ENCODE measurements around the gene JMJD8. TPM values are rescaled to one million over a fixed set of nuclear protein-coding genes. Genes with fewer than 3 reads are reported as not detected.

The JMJD8 gene
- total and polyA plus RNA-seq, 9 of the 15 experiments (the other 6 are each of a cell fraction or from before 2014, with no cell fraction given) = 1.2 to 50.6 (median 29.3) TPM

DNA sequence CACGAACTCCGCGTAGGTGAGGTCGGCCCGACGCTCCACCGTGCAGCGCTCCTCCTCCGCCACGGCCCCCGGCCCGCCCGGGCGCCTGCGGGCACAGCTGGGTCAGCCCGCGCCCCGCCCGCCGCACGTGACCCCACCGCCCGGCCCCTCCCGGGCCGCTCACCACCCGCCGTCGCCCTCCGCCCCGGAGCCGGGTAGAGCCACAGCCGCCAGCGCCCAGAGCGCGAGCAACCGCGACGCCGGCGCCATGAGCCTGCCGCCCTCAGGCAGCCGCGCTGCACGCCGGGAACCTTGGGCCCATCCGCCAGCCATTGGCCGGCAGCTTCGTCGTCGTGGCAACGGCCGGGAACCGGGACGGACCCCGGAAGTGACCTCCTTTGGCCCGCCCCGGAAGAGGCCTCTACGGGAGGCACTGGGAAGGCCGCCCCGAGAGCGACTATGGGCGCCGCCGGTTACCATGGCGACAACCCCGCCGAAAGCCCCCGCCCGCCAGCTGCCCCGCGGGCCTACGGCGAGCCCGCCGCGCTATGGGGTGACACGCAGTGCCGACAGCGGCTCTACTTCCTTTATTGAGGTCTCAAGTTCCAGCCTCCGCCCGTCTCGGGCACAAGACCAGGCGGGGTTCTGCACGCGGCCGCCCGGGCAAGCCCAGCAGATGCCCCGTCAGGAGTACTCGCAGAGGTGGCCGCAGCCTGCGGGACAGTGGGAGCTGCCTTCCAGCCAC, at the start of gene JMJD8 (continued):
- TF ChIP-seq NR4A1 (CRISPR knock-in tag; IDR thresholded peaks at IDR 0.05) (no peak), NR4A1 (tag; IDR thresholded peaks at IDR 0.05) (no peak), HMGN3 (IDR thresholded peaks at IDR 0.05; ENCODE audit: borderline replicate concordance, extremely low read depth, insufficient read length, low read depth, low read length) (peak; percentile 14), CHD1 (IDR thresholded peaks at IDR 0.05; ENCODE audit: low read length) (peak; percentile 26), SMARCA5 (IDR thresholded peaks at IDR 0.05) (no peak), SP2 (IDR thresholded peaks at IDR 0.05; ENCODE audit: extremely low read depth, low read depth, low read length, poor library complexity, severe bottlenecking) (peak; percentile 54), NR2C2 (CRISPR knock-in tag; IDR thresholded peaks at IDR 0.05) (peak; percentile 87), NR2C2 (tag; IDR thresholded peaks at IDR 0.05) (peak; percentile 98), CBX1 (IDR thresholded peaks at IDR 0.05; ENCODE audit: low read depth) (peak; percentile 20; the same call in 1 of the 2 replicates), TEAD2 (tag; IDR thresholded peaks at IDR 0.05) (no peak), SRSF1 (IDR thresholded peaks at IDR 0.05; ENCODE audit: low read depth, low read length) (no peak), RB1 (IDR thresholded peaks at IDR 0.05; ENCODE audit: low read depth) (peak; percentile 79), ZNF354B (CRISPR knock-in tag; IDR thresholded peaks at IDR 0.05) (no peak)
- TF ChIP-seq, protein P1, sequence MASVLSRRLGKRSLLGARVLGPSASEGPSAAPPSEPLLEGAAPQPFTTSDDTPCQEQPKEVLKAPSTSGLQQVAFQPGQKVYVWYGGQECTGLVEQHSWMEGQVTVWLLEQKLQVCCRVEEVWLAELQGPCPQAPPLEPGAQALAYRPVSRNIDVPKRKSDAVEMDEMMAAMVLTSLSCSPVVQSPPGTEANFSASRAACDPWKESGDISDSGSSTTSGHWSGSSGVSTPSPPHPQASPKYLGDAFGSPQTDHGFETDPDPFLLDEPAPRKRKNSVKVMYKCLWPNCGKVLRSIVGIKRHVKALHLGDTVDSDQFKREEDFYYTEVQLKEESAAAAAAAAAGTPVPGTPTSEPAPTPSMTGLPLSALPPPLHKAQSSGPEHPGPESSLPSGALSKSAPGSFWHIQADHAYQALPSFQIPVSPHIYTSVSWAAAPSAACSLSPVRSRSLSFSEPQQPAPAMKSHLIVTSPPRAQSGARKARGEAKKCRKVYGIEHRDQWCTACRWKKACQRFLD (CRISPR knock-in tag; IDR thresholded peaks at IDR 0.05) = peak; percentile 68; the same call in 1 of the 2 replicates
- TF ChIP-seq, protein P2, sequence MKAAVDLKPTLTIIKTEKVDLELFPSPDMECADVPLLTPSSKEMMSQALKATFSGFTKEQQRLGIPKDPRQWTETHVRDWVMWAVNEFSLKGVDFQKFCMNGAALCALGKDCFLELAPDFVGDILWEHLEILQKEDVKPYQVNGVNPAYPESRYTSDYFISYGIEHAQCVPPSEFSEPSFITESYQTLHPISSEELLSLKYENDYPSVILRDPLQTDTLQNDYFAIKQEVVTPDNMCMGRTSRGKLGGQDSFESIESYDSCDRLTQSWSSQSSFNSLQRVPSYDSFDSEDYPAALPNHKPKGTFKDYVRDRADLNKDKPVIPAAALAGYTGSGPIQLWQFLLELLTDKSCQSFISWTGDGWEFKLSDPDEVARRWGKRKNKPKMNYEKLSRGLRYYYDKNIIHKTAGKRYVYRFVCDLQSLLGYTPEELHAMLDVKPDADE (conservative IDR thresholded peaks at IDR 0.05; ENCODE audit: control insufficient read depth, low read depth, low read length) = peak; percentile 61
- TF ChIP-seq, protein P3, sequence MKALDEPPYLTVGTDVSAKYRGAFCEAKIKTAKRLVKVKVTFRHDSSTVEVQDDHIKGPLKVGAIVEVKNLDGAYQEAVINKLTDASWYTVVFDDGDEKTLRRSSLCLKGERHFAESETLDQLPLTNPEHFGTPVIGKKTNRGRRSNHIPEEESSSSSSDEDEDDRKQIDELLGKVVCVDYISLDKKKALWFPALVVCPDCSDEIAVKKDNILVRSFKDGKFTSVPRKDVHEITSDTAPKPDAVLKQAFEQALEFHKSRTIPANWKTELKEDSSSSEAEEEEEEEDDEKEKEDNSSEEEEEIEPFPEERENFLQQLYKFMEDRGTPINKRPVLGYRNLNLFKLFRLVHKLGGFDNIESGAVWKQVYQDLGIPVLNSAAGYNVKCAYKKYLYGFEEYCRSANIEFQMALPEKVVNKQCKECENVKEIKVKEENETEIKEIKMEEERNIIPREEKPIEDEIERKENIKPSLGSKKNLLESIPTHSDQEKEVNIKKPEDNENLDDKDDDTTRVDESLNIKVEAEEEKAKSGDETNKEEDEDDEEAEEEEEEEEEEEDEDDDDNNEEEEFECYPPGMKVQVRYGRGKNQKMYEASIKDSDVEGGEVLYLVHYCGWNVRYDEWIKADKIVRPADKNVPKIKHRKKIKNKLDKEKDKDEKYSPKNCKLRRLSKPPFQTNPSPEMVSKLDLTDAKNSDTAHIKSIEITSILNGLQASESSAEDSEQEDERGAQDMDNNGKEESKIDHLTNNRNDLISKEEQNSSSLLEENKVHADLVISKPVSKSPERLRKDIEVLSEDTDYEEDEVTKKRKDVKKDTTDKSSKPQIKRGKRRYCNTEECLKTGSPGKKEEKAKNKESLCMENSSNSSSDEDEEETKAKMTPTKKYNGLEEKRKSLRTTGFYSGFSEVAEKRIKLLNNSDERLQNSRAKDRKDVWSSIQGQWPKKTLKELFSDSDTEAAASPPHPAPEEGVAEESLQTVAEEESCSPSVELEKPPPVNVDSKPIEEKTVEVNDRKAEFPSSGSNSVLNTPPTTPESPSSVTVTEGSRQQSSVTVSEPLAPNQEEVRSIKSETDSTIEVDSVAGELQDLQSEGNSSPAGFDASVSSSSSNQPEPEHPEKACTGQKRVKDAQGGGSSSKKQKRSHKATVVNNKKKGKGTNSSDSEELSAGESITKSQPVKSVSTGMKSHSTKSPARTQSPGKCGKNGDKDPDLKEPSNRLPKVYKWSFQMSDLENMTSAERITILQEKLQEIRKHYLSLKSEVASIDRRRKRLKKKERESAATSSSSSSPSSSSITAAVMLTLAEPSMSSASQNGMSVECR (CRISPR knock-in tag; IDR thresholded peaks at IDR 0.05) = peak; percentile 81; the same call in 1 of the 2 replicates
- TF ChIP-seq, protein P4, sequence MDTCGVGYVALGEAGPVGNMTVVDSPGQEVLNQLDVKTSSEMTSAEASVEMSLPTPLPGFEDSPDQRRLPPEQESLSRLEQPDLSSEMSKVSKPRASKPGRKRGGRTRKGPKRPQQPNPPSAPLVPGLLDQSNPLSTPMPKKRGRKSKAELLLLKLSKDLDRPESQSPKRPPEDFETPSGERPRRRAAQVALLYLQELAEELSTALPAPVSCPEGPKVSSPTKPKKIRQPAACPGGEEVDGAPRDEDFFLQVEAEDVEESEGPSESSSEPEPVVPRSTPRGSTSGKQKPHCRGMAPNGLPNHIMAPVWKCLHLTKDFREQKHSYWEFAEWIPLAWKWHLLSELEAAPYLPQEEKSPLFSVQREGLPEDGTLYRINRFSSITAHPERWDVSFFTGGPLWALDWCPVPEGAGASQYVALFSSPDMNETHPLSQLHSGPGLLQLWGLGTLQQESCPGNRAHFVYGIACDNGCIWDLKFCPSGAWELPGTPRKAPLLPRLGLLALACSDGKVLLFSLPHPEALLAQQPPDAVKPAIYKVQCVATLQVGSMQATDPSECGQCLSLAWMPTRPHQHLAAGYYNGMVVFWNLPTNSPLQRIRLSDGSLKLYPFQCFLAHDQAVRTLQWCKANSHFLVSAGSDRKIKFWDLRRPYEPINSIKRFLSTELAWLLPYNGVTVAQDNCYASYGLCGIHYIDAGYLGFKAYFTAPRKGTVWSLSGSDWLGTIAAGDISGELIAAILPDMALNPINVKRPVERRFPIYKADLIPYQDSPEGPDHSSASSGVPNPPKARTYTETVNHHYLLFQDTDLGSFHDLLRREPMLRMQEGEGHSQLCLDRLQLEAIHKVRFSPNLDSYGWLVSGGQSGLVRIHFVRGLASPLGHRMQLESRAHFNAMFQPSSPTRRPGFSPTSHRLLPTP (IDR thresholded peaks at IDR 0.05; ENCODE audit: borderline replicate concordance, extremely low read depth, insufficient read length) = no peak

Measured in K562 (cell line).